Measurements from ENCODE around the gene MRGPRF. TPM values are rescaled to one million over a fixed set of nuclear protein-coding genes. Genes with fewer than 3 reads are reported as not detected.
A peak's percentile ranks its signal among the peaks of the same experiment; 100 is the strongest.

The MRGPRF gene, protein sequence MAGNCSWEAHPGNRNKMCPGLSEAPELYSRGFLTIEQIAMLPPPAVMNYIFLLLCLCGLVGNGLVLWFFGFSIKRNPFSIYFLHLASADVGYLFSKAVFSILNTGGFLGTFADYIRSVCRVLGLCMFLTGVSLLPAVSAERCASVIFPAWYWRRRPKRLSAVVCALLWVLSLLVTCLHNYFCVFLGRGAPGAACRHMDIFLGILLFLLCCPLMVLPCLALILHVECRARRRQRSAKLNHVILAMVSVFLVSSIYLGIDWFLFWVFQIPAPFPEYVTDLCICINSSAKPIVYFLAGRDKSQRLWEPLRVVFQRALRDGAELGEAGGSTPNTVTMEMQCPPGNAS
- 10 to 100 TPM in 1 of 4 donors, 1 to 10 TPM in 3; 4.2 to 21.9 (median 5.2) TPM for total RNA-seq

GRCh38 chr11:69013009-69013951 is at the start of gene MRGPRF:
TSS of gene MRGPRF (minus strand) at chr11:69013246. CDS start at chr11:69009901, 3,345 bp downstream.
- H3K27me3 ChIP-seq = peaks cover 0 to 16% of the 10 kb centered on the region in 2 donors
- DNase-seq = peak; percentile 45 to 86 (median 71)
- no peaks in the 10 kb centered on the region for H3K9me3 ChIP-seq
- H3K27ac ChIP-seq = peak within 1 kb of the TSS; percentile 72 to 96 (median 79)
- peak within 1 kb of the TSS; percentile 27 to 57 (median 39) for H3K4me3 ChIP-seq
- no peaks in the 10 kb centered on the region for H3K36me3 ChIP-seq
- TF ChIP-seq CTCF (IDR thresholded peaks at IDR 0.05) (peak in 4 of 6 experiments; percentile 3 to 27 (median 26)), POLR2A (IDR thresholded peaks at IDR 0.05) (no peak)
- peaks cover 0 to 40% (median 0%) of the 10 kb centered on the region in 4 donors for H3K4me1 ChIP-seq

- no peak for DNase-seq
Observed at GRCh38 chr11:69062169-69062855, 49.3 kb upstream of the MRGPRF start.

DNA sequence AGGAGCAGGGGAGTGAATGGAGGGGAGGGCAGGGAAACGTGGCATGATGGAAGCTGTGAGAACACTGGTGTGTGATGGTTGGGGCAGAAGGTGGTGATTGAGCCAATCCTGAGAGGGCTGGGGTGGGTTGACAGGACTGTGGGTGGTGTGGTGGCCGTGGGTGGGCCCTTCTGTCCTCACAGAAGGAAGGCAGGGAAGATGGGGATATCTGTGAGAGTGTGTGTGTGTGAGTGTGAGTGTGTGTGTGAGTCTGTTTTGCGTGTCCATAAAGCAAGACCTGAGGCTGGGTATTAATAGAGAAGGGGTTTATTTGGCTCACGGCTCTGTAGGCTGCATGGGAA is 48.6 kb upstream of the MRGPRF start:
- Histone ChIP-seq H3K36me3 (peaks cover 0 to 55% (median 0%) of the 10 kb centered on the region in 3 donors), H3K9me3 (no peaks in the 10 kb centered on the region), H3K27me3 (no peaks in the 10 kb centered on the region), H3K4me3 (no peak overlapping the region), H3K4me1 (no peaks in the 10 kb centered on the region), H3K27ac (no peak overlapping the region)
- no peak for TF ChIP-seq CTCF (IDR thresholded peaks at IDR 0.05)
- no peak for DNase-seq

More at GRCh38 chr11:69062169-69062855, 49.3 kb upstream of the MRGPRF start:
- H3K27ac ChIP-seq = no peak overlapping the region
- no peaks in the 10 kb centered on the region for H3K4me1 ChIP-seq
- H3K4me3 ChIP-seq = no peak overlapping the region
- H3K9me3 ChIP-seq = no peaks in the 10 kb centered on the region
- peaks cover 0 to 55% (median 0%) of the 10 kb centered on the region in 3 donors for H3K36me3 ChIP-seq
- H3K27me3 ChIP-seq = no peaks in the 10 kb centered on the region
- TF ChIP-seq CTCF (IDR thresholded peaks at IDR 0.05) = no peak
- TF ChIP-seq POLR2A (IDR thresholded peaks at IDR 0.05) = no peak

DNA sequence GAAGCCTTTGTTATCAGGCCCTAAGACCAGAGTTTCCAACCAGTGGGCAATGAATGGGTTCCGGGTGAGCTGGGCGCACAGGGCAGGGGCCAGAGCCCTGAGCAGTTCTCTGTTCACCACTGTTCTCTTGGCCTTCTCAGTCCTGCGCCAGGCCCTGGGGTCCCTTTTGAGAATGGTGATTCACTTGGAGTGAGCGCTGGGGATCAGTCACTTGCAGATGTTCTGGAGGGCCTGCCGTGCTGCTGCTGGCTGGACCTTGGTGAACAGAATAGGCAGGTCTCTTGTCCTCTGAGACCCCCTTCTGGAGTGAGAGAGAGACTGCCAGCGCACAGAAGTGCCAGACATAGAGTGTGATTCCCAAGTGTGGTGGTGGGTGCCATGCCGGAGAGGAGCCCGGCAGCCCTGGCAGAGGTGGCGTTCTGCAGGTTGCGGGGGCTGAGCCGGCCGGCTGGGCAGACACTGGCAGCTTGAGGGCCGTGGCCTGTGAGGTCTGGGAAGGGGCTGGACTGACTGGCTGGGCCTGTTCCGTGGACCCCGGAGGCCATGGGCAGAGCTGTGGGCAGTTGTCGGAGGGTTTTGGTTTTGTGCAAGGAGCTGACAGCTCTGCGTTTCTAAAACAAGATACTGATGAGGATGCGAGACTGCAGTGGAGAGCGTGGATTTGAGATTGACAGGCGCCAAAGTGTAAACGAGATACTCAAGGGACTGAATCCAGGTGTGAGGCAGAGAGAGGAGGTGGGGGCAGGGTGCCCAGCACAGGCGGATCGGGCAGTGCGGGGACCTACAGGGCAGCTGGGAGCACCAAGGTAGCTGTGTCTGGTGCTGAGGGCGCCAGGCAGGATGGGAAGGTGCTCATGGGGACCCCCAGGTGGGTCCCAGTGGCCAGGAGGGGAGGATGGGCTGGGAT is 48.0 kb upstream of the MRGPRF start:
- no peak overlapping the region for H3K27ac ChIP-seq
- TF ChIP-seq CTCF (IDR thresholded peaks at IDR 0.05) (no peak), POLR2A (IDR thresholded peaks at IDR 0.05) (no peak)
- no peak overlapping the region for H3K4me3 ChIP-seq
- peaks cover 0 to 55% (median 0%) of the 10 kb centered on the region in 3 donors for H3K36me3 ChIP-seq
- no peak for DNase-seq
- H3K4me1 ChIP-seq = peaks cover 0 to 5% (median under 1%) of the 10 kb centered on the region in 4 donors
- no peaks in the 10 kb centered on the region for H3K27me3 ChIP-seq
- H3K9me3 ChIP-seq = no peaks in the 10 kb centered on the region

Measured in Peyer's patch (tissue), 4 donors.